ENCODE data around the gene RXRB. TPM values are rescaled to one million over a fixed set of nuclear protein-coding genes. Genes with fewer than 3 reads are reported as not detected.

RXRB gene
- total RNA-seq, 1 experiment from 2014 or later: 49.9 TPM

- TF ChIP-seq POLR2AphosphoS5 (IDR thresholded peaks at IDR 0.05; ENCODE audit: low read depth, low read length): no peak
- Histone ChIP-seq H3K9me3 (ENCODE audit: control insufficient read depth in 1 of 2, insufficient read depth in 1 of 2, low read depth in 1 of 2, low read length in 2 of 2) (no peaks in the 10 kb centered on the region), H3K27me3 (ENCODE audit: insufficient read depth, low read length) (no peaks in the 10 kb centered on the region), H3K9ac (ENCODE audit: low read length) (no peak overlapping the region), H2AFZ (ENCODE audit: low read depth, low read length, poor library complexity, severe bottlenecking) (no peak overlapping the region), H3K36me3 (ENCODE audit: control insufficient read depth in 1 of 2, insufficient read depth in 2 of 2, low read length in 2 of 2) (no peaks in the 10 kb centered on the region), H3K4me1 (ENCODE audit: control insufficient read depth in 1 of 2, insufficient read depth in 2 of 2, low read length in 2 of 2) (peaks cover 9 to 22% of the 10 kb centered on the region in 2 experiments), H3K4me2 (ENCODE audit: low read length) (no peak overlapping the region), H3K4me3 (replicated peaks in 1 of 2; ENCODE audit: low read depth in 1 of 2, low read length in 2 of 2) (no peak overlapping the region), H3K27ac (ENCODE audit: low read depth, low read length) (no peak overlapping the region), H3K9me2 (ENCODE audit: insufficient read depth) (no peaks in the 10 kb centered on the region), H3K79me2 (ENCODE audit: insufficient read depth, low read length) (no peaks in the 10 kb centered on the region), H4K20me1 (ENCODE audit: insufficient read depth) (no peaks in the 10 kb centered on the region)
- POLR2A ChIA-PET: no interaction called here
- RAD21 ChIA-PET (ENCODE audit: low non-redundant PET in 1 of 2, low total read pairs in 2 of 2, uncharacterized antibody in 2 of 2, unreplicated experiment in 2 of 2): no interaction called here
- CTCF ChIA-PET: no interaction called here
- BruUV-seq (replicated peaks): no TSS peak
- no peak for ATAC-seq
- intact Hi-C loops (cut with micrococcal nuclease): no loop called here
- no peak for DNase-seq (ENCODE audit: low read depth, low spot score)
Observed at GRCh38 chr6:33165581-33166258, 34.7 kb downstream of the RXRB start.

DNA sequence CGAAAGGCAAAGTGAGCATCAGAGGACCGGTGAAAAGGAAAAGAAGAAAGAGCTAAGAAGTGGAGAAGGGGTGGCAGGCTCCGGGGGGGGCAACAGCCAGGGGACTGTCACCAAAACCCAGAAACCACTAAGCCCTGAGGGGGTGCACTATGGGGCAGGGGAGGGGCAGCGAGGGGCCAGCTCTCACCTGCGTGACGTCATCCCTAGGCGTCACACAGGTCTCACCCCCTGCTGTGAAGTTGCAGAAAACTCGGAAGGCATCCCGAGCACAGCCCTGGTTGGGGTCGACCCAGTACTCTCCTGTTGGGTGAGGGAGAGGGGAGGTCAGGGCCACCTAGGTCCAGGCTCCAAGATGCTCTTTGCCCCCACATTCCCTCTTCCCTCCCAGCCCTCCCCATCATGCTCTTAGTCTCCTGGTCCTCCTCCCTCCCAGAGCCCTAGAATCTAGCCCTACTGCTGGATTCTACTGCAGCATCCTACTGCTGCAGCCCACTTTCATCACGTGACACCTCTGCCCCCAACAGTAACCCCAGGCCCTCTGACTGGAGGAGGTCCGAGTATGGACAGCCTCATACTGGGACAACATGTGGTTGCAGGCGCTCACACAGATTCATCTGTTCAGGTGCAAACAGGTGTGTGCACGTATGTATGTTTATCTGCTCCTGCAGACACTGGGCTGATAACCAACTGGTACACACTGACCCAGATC is 35.6 kb downstream of the RXRB start:
- no peak overlapping the region for H3K9ac ChIP-seq (ENCODE audit: low read length)
- no peak overlapping the region for H3K4me3 ChIP-seq (replicated peaks in 1 of 2; ENCODE audit: low read depth in 1 of 2, low read length in 2 of 2)
- no peaks in the 10 kb centered on the region for H3K36me3 ChIP-seq (ENCODE audit: control insufficient read depth in 1 of 2, insufficient read depth in 2 of 2, low read length in 2 of 2)
- intact Hi-C loops (cut with micrococcal nuclease): no loop called here
- H3K27me3 ChIP-seq (ENCODE audit: insufficient read depth, low read length): no peaks in the 10 kb centered on the region
- no peaks in the 10 kb centered on the region for H3K9me2 ChIP-seq (ENCODE audit: insufficient read depth)
- no peak overlapping the region for H3K4me2 ChIP-seq (ENCODE audit: low read length)
- DNase-seq (ENCODE audit: low read depth, low spot score): no peak
- no peaks in the 10 kb centered on the region for H3K9me3 ChIP-seq (ENCODE audit: control insufficient read depth in 1 of 2, insufficient read depth in 1 of 2, low read depth in 1 of 2, low read length in 2 of 2)
- H3K79me2 ChIP-seq (ENCODE audit: insufficient read depth, low read length): no peaks in the 10 kb centered on the region
- H2AFZ ChIP-seq (ENCODE audit: low read depth, low read length, poor library complexity, severe bottlenecking): no peak overlapping the region
- H4K20me1 ChIP-seq (ENCODE audit: insufficient read depth): no peaks in the 10 kb centered on the region
- BruUV-seq (replicated peaks): no TSS peak
- ChIA-PET CTCF (no interaction called here), RAD21 (ENCODE audit: low non-redundant PET in 1 of 2, low total read pairs in 2 of 2, uncharacterized antibody in 2 of 2, unreplicated experiment in 2 of 2) (no interaction called here), POLR2A (no interaction called here)
- peaks cover 11 to 29% of the 10 kb centered on the region in 2 experiments for H3K4me1 ChIP-seq (ENCODE audit: control insufficient read depth in 1 of 2, insufficient read depth in 2 of 2, low read length in 2 of 2)
- H3K27ac ChIP-seq (ENCODE audit: low read depth, low read length): no peak overlapping the region
- no peak for ATAC-seq
- TF ChIP-seq POLR2AphosphoS5 (IDR thresholded peaks at IDR 0.05; ENCODE audit: low read depth, low read length): no peak
- TF ChIP-seq ZNF274 (IDR thresholded peaks at IDR 0.05; ENCODE audit: low read depth, low read length): no peak
- no peak for TF ChIP-seq EGR1 (IDR thresholded peaks at IDR 0.05; ENCODE audit: low read depth)
- no peak for TF ChIP-seq SRF (IDR thresholded peaks at IDR 0.05; ENCODE audit: low read depth)
- TF ChIP-seq ELF1 (IDR thresholded peaks at IDR 0.05; ENCODE audit: borderline replicate concordance, low read depth): no peak
- TF ChIP-seq TCF7L2 (IDR thresholded peaks at IDR 0.05; ENCODE audit: borderline replicate concordance, extremely low read depth, insufficient read depth, insufficient read length): no peak
- TF ChIP-seq ZFX (IDR thresholded peaks at IDR 0.05): no peak
- TF ChIP-seq JUND (IDR thresholded peaks at IDR 0.05): no peak
- TF ChIP-seq, protein P1, sequence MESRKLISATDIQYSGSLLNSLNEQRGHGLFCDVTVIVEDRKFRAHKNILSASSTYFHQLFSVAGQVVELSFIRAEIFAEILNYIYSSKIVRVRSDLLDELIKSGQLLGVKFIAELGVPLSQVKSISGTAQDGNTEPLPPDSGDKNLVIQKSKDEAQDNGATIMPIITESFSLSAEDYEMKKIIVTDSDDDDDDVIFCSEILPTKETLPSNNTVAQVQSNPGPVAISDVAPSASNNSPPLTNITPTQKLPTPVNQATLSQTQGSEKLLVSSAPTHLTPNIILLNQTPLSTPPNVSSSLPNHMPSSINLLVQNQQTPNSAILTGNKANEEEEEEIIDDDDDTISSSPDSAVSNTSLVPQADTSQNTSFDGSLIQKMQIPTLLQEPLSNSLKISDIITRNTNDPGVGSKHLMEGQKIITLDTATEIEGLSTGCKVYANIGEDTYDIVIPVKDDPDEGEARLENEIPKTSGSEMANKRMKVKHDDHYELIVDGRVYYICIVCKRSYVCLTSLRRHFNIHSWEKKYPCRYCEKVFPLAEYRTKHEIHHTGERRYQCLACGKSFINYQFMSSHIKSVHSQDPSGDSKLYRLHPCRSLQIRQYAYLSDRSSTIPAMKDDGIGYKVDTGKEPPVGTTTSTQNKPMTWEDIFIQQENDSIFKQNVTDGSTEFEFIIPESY (IDR thresholded peaks at IDR 0.05; ENCODE audit: extremely low read depth, insufficient replicate concordance, low read length): no peak
- TF ChIP-seq, protein P2, sequence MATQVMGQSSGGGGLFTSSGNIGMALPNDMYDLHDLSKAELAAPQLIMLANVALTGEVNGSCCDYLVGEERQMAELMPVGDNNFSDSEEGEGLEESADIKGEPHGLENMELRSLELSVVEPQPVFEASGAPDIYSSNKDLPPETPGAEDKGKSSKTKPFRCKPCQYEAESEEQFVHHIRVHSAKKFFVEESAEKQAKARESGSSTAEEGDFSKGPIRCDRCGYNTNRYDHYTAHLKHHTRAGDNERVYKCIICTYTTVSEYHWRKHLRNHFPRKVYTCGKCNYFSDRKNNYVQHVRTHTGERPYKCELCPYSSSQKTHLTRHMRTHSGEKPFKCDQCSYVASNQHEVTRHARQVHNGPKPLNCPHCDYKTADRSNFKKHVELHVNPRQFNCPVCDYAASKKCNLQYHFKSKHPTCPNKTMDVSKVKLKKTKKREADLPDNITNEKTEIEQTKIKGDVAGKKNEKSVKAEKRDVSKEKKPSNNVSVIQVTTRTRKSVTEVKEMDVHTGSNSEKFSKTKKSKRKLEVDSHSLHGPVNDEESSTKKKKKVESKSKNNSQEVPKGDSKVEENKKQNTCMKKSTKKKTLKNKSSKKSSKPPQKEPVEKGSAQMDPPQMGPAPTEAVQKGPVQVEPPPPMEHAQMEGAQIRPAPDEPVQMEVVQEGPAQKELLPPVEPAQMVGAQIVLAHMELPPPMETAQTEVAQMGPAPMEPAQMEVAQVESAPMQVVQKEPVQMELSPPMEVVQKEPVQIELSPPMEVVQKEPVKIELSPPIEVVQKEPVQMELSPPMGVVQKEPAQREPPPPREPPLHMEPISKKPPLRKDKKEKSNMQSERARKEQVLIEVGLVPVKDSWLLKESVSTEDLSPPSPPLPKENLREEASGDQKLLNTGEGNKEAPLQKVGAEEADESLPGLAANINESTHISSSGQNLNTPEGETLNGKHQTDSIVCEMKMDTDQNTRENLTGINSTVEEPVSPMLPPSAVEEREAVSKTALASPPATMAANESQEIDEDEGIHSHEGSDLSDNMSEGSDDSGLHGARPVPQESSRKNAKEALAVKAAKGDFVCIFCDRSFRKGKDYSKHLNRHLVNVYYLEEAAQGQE (IDR thresholded peaks at IDR 0.05; ENCODE audit: low read depth): no peak
- TF ChIP-seq RAD21 (IDR thresholded peaks at IDR 0.05; ENCODE audit: low read depth): no peak
- no peak for TF ChIP-seq CEBPB (IDR thresholded peaks at IDR 0.05; ENCODE audit: low read depth)

Measured in HCT116 (cell line).